ENCODE data around the gene ATF7. TPM values are rescaled to one million over a fixed set of nuclear protein-coding genes. Genes with fewer than 3 reads are reported as not detected.
A peak's percentile ranks its signal among the peaks of the same experiment; 100 is the strongest.
"Not testable (repeated sequence)": the region's sequence is repeated elsewhere in the genome, so short reads cannot be mapped to it uniquely, and the experiment has no call there.

Gene ATF7
- polyA plus RNA-seq, 1 donor, result 32.4 TPM

- H3K4me1 ChIP-seq (ENCODE audit: control insufficient read depth, insufficient read depth, low read length), result no peaks in the 10 kb centered on the region
- H3K4me3 ChIP-seq (ENCODE audit: low read length), result no peak overlapping the region
- H3K27me3 ChIP-seq (ENCODE audit: control insufficient read depth, insufficient read depth, low read length), result no peaks in the 10 kb centered on the region
- H3K27ac ChIP-seq (ENCODE audit: low read length), result no peak overlapping the region
- H3K36me3 ChIP-seq (ENCODE audit: control insufficient read depth, insufficient read depth, low read length), result peaks cover 2% of the 10 kb centered on the region
- WGBS (ENCODE audit: insufficient coverage, low lambda C conversion rate), result no CpG with 5 or more reads among the region's 1 CpG
- DNase-seq, result no peak
- no peaks in the 10 kb centered on the region for H3K9me3 ChIP-seq (ENCODE audit: control insufficient read depth, low read depth, low read length)
Measured at GRCh38 chr12:53558631-53559030, 67.6 kb downstream of the ATF7 start.

- no peak for DNase-seq
- Histone ChIP-seq H3K36me3 (ENCODE audit: control insufficient read depth, insufficient read depth, low read length) (peaks cover 37% of the 10 kb centered on the region), H3K4me1 (ENCODE audit: control insufficient read depth, insufficient read depth, low read length) (no peaks in the 10 kb centered on the region), H3K27me3 (ENCODE audit: control insufficient read depth, insufficient read depth, low read length) (no peaks in the 10 kb centered on the region), H3K9me3 (ENCODE audit: control insufficient read depth, low read depth, low read length) (no peaks in the 10 kb centered on the region), H3K4me3 (ENCODE audit: low read length) (no peak overlapping the region), H3K27ac (ENCODE audit: low read length) (no peak overlapping the region)
- WGBS (ENCODE audit: insufficient coverage, low lambda C conversion rate), result 90% methylated on average over 5 of the region's 14 CpGs
Measured at GRCh38 chr12:53552361-53553327, 73.5 kb downstream of the ATF7 start.

GRCh38 chr12:53551889-53552291 is 74.3 kb downstream of the ATF7 start:
- Histone ChIP-seq H3K9me3 (ENCODE audit: control insufficient read depth, low read depth, low read length) (no peaks in the 10 kb centered on the region), H3K4me3 (ENCODE audit: low read length) (no peak overlapping the region), H3K27me3 (ENCODE audit: control insufficient read depth, insufficient read depth, low read length) (no peaks in the 10 kb centered on the region), H3K36me3 (ENCODE audit: control insufficient read depth, insufficient read depth, low read length) (peaks cover 41% of the 10 kb centered on the region), H3K27ac (ENCODE audit: low read length) (no peak overlapping the region), H3K4me1 (ENCODE audit: control insufficient read depth, insufficient read depth, low read length) (no peaks in the 10 kb centered on the region)
- no CpG with 5 or more reads among the region's 2 CpGs for WGBS (ENCODE audit: insufficient coverage, low lambda C conversion rate)
- DNase-seq, result no peak

GRCh38 chr12:53550595-53550994 is 75.6 kb downstream of the ATF7 start:
- H3K36me3 ChIP-seq (ENCODE audit: control insufficient read depth, insufficient read depth, low read length), result peaks cover 42% of the 10 kb centered on the region
- no peaks in the 10 kb centered on the region for H3K4me1 ChIP-seq (ENCODE audit: control insufficient read depth, insufficient read depth, low read length)
- no peak overlapping the region for H3K27ac ChIP-seq (ENCODE audit: low read length)
- no CpG with 5 or more reads among the region's 1 CpG for whole genome bisulfite sequencing (ENCODE audit: insufficient coverage, low lambda C conversion rate)
- H3K9me3 ChIP-seq (ENCODE audit: control insufficient read depth, low read depth, low read length), result no peaks in the 10 kb centered on the region
- no peak overlapping the region for H3K4me3 ChIP-seq (ENCODE audit: low read length)
- no peaks in the 10 kb centered on the region for H3K27me3 ChIP-seq (ENCODE audit: control insufficient read depth, insufficient read depth, low read length)
- no peak for DNase-seq

- not testable (repeated sequence) for H3K27ac ChIP-seq (ENCODE audit: low read length); H3K27me3 ChIP-seq (ENCODE audit: control insufficient read depth, insufficient read depth, low read length); H3K4me1 ChIP-seq (ENCODE audit: control insufficient read depth, insufficient read depth, low read length); H3K9me3 ChIP-seq (ENCODE audit: control insufficient read depth, low read depth, low read length); H3K4me3 ChIP-seq (ENCODE audit: low read length); DNase-seq
- H3K36me3 ChIP-seq (ENCODE audit: control insufficient read depth, insufficient read depth, low read length), result peaks cover 44% of the 10 kb centered on the region
- WGBS (ENCODE audit: insufficient coverage, low lambda C conversion rate), result no CpG with 5 or more reads among the region's 8 CpGs
Measured at GRCh38 chr12:53550131-53550530, 76.1 kb downstream of the ATF7 start.

GRCh38 chr12:53548354-53548753 is 77.8 kb downstream of the ATF7 start:
- not testable (repeated sequence) for H3K9me3 ChIP-seq (ENCODE audit: control insufficient read depth, low read depth, low read length); H3K27me3 ChIP-seq (ENCODE audit: control insufficient read depth, insufficient read depth, low read length); H3K27ac ChIP-seq (ENCODE audit: low read length); H3K4me3 ChIP-seq (ENCODE audit: low read length); H3K4me1 ChIP-seq (ENCODE audit: control insufficient read depth, insufficient read depth, low read length); DNase-seq
- 88% methylated on average over 2 of the region's 6 CpGs for WGBS (ENCODE audit: insufficient coverage, low lambda C conversion rate)
- peaks cover 45% of the 10 kb centered on the region for H3K36me3 ChIP-seq (ENCODE audit: control insufficient read depth, insufficient read depth, low read length)

GRCh38 chr12:53543539-53543938 is 82.6 kb downstream of the ATF7 start:
- peaks cover 4% of the 10 kb centered on the region for H3K4me1 ChIP-seq (ENCODE audit: control insufficient read depth, insufficient read depth, low read length)
- H3K9me3 ChIP-seq (ENCODE audit: control insufficient read depth, low read depth, low read length), result no peaks in the 10 kb centered on the region
- DNase-seq, result peak; percentile 35 to 45
- no peak overlapping the region for H3K4me3 ChIP-seq (ENCODE audit: low read length)
- no CpG with 5 or more reads among the region's 5 CpGs for WGBS (ENCODE audit: insufficient coverage, low lambda C conversion rate)
- H3K27me3 ChIP-seq (ENCODE audit: control insufficient read depth, insufficient read depth, low read length), result no peaks in the 10 kb centered on the region
- peaks cover 39% of the 10 kb centered on the region for H3K36me3 ChIP-seq (ENCODE audit: control insufficient read depth, insufficient read depth, low read length)
- no peak overlapping the region for H3K27ac ChIP-seq (ENCODE audit: low read length)

- Histone ChIP-seq H3K36me3 (ENCODE audit: control insufficient read depth, insufficient read depth, low read length) (peaks cover 52% of the 10 kb centered on the region), H3K27me3 (ENCODE audit: control insufficient read depth, insufficient read depth, low read length) (no peaks in the 10 kb centered on the region), H3K4me1 (ENCODE audit: control insufficient read depth, insufficient read depth, low read length) (peaks cover 7% of the 10 kb centered on the region), H3K9me3 (ENCODE audit: control insufficient read depth, low read depth, low read length) (no peaks in the 10 kb centered on the region), H3K4me3 (ENCODE audit: low read length) (no peak overlapping the region), H3K27ac (ENCODE audit: low read length) (no peak overlapping the region)
- WGBS (ENCODE audit: insufficient coverage, low lambda C conversion rate), result no CpG with 5 or more reads among the region's 3 CpGs
- DNase-seq, result no peak
Measured at GRCh38 chr12:53539526-53539925, 86.7 kb downstream of the ATF7 start.

- no peak overlapping the region for H3K4me3 ChIP-seq (ENCODE audit: low read length)
- H3K36me3 ChIP-seq (ENCODE audit: control insufficient read depth, insufficient read depth, low read length), result peaks cover 62% of the 10 kb centered on the region
- WGBS (ENCODE audit: insufficient coverage, low lambda C conversion rate), result no CpG with 5 or more reads among the region's 1 CpG
- H3K4me1 ChIP-seq (ENCODE audit: control insufficient read depth, insufficient read depth, low read length), result peaks cover 7% of the 10 kb centered on the region
- H3K9me3 ChIP-seq (ENCODE audit: control insufficient read depth, low read depth, low read length), result no peaks in the 10 kb centered on the region
- H3K27me3 ChIP-seq (ENCODE audit: control insufficient read depth, insufficient read depth, low read length), result no peaks in the 10 kb centered on the region
- peak; percentile 72 to 90 for DNase-seq
- H3K27ac ChIP-seq (ENCODE audit: low read length), result peak overlapping the region; percentile 47
Measured at GRCh38 chr12:53538209-53538689, 87.9 kb downstream of the ATF7 start.

GRCh38 chr12:53536962-53537361 is 89.2 kb downstream of the ATF7 start:
- H3K4me1 ChIP-seq (ENCODE audit: control insufficient read depth, insufficient read depth, low read length), result peaks cover 7% of the 10 kb centered on the region
- peaks cover 68% of the 10 kb centered on the region for H3K36me3 ChIP-seq (ENCODE audit: control insufficient read depth, insufficient read depth, low read length)
- WGBS (ENCODE audit: insufficient coverage, low lambda C conversion rate), result no CpG with 5 or more reads among the region's 3 CpGs
- H3K27me3 ChIP-seq (ENCODE audit: control insufficient read depth, insufficient read depth, low read length), result no peaks in the 10 kb centered on the region
- no peaks in the 10 kb centered on the region for H3K9me3 ChIP-seq (ENCODE audit: control insufficient read depth, low read depth, low read length)
- no peak for DNase-seq
- H3K27ac ChIP-seq (ENCODE audit: low read length), result no peak overlapping the region
- H3K4me3 ChIP-seq (ENCODE audit: low read length), result no peak overlapping the region
